ENCODE data around the gene HCN3. TPM values are rescaled to one million over a fixed set of nuclear protein-coding genes. Genes with fewer than 3 reads are reported as not detected.

HCN3 gene
- total and polyA plus RNA-seq, 2 donors (not counting 3 experiments of a cell fraction or from before 2014, with no cell fraction given) = 3.3 to 4.1 TPM

GRCh38 chr1:155263067-155263466 is 14.2 kb upstream of the HCN3 start:
- CTCF ChIA-PET = interaction anchor here (1.0 to 1.1 kb wide), 2 partner anchors 10 to 12 kb away, joined by 4 to 6 read pairs; partner anchors contain the start of gene CLK2
- intact Hi-C loops (cut with micrococcal nuclease) = no loop called here
- H3K27ac ChIP-seq (ENCODE audit: insufficient read depth, low read depth, low read length) = no peak overlapping the region

More at GRCh38 chr1:155263067-155263466, 14.2 kb upstream of the HCN3 start:
- FAIRE-seq (no peak), DNase-seq (ENCODE audit: low read depth, low spot score) (no peak)
- Histone ChIP-seq H3K9me1 (replicated peaks; ENCODE audit: control insufficient read depth, extremely low read depth, insufficient read depth, low read length) (no peaks in the 10 kb centered on the region), H3K27me3 (ENCODE audit: control insufficient read depth in 2 of 2, insufficient read depth in 2 of 2, low read length in 2 of 2) (no peaks in the 10 kb centered on the region), H3K4me3 (replicated peaks in 1 of 3; ENCODE audit: insufficient read depth in 1 of 3, low read depth in 1 of 3, low read length in 3 of 3) (no peak overlapping the region), H3K79me2 (ENCODE audit: control insufficient read depth, insufficient read depth, low read length) (peaks cover 17% of the 10 kb centered on the region), H3K36me3 (ENCODE audit: control insufficient read depth in 2 of 2, extremely low read depth in 1 of 2, insufficient read depth in 2 of 2, low read length in 2 of 2) (peaks cover 13 to 30% of the 10 kb centered on the region in 2 experiments), H3K9ac (replicated peaks; ENCODE audit: extremely low read depth, insufficient read depth, low read length) (no peak overlapping the region), H3K9me3 (replicated peaks; ENCODE audit: control insufficient read depth, insufficient read depth, low read length) (no peaks in the 10 kb centered on the region), H3K4me1 (ENCODE audit: control insufficient read depth, extremely low read depth, insufficient read depth, low read length) (peaks cover 8% of the 10 kb centered on the region), H2AFZ (ENCODE audit: low read depth, low read length) (no peak overlapping the region), H3K4me2 (ENCODE audit: insufficient read depth, low read length) (no peak overlapping the region), H4K20me1 (replicated peaks; ENCODE audit: control insufficient read depth, extremely low read depth, insufficient read depth, low read length) (no peaks in the 10 kb centered on the region)
- dilution Hi-C loops (cut with MboI; ENCODE audit: extremely low pct_ligation_motif_present, low sequenced_read_pairs) = no loop called here
- TF ChIP-seq MYC (IDR thresholded peaks at IDR 0.05; ENCODE audit: low read depth, low read length) (no peak), POLR2A (IDR thresholded peaks at IDR 0.05; ENCODE audit: low read depth, low read length) (no peak), MAX (IDR thresholded peaks at IDR 0.05; ENCODE audit: insufficient read depth, insufficient read length) (no peak), FOS (IDR thresholded peaks at IDR 0.05; ENCODE audit: borderline replicate concordance, insufficient read depth, low read length) (no peak), POLR2AphosphoS5 (IDR thresholded peaks at IDR 0.05; ENCODE audit: insufficient read depth, low read depth, low read length) (no peak)
- TF ChIP-seq, protein P1, sequence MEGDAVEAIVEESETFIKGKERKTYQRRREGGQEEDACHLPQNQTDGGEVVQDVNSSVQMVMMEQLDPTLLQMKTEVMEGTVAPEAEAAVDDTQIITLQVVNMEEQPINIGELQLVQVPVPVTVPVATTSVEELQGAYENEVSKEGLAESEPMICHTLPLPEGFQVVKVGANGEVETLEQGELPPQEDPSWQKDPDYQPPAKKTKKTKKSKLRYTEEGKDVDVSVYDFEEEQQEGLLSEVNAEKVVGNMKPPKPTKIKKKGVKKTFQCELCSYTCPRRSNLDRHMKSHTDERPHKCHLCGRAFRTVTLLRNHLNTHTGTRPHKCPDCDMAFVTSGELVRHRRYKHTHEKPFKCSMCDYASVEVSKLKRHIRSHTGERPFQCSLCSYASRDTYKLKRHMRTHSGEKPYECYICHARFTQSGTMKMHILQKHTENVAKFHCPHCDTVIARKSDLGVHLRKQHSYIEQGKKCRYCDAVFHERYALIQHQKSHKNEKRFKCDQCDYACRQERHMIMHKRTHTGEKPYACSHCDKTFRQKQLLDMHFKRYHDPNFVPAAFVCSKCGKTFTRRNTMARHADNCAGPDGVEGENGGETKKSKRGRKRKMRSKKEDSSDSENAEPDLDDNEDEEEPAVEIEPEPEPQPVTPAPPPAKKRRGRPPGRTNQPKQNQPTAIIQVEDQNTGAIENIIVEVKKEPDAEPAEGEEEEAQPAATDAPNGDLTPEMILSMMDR (IDR thresholded peaks at IDR 0.05; ENCODE audit: extremely low read depth in 1 of 2, insufficient read depth in 1 of 2, low read depth in 1 of 2, low read length in 2 of 2) = no peak
- BruUV-seq (replicated peaks) = no TSS peak
- POLR2A ChIA-PET = interaction anchor here (0.8 kb wide), 1 partner anchor 10 kb away, joined by 4 read pairs; the partner anchor contains the start of gene CLK2
